ENCODE results near the gene ATAD3C.
A peak's percentile ranks its signal among the peaks of the same experiment; 100 is the strongest.
"Not testable (repeated sequence)": the region's sequence is repeated elsewhere in the genome, so short reads cannot be mapped to it uniquely, and the experiment has no call there.

Gene ATAD3C

GRCh38 chr1:1452365-1452739, 2.9 kb downstream of the ATAD3C start:
- DNase-seq, result not testable (repeated sequence)

- no peak for DNase-seq
These were observed 3.4 kb downstream of the ATAD3C start for GRCh38 chr1:1452882-1453281.

GRCh38 chr1:1454286-1455056, 5.0 kb downstream of the ATAD3C start:
- not testable (repeated sequence) for DNase-seq

- DNase-seq, result no peak
These were observed 5.9 kb downstream of the ATAD3C start for GRCh38 chr1:1455366-1455884.

GRCh38 chr1:1455934-1456333, 6.4 kb downstream of the ATAD3C start:
- not testable (repeated sequence) for DNase-seq

GRCh38 chr1:1456683-1457255, 7.3 kb downstream of the ATAD3C start:
- not testable (repeated sequence) for DNase-seq

- DNase-seq, result not testable (repeated sequence)
These were observed 9.7 kb downstream of the ATAD3C start for GRCh38 chr1:1459156-1459555.

GRCh38 chr1:1459711-1460110, 10.2 kb downstream of the ATAD3C start:
- not testable (repeated sequence) for DNase-seq

GRCh38 chr1:1460540-1461130, 11.1 kb downstream of the ATAD3C start:
- no peak for DNase-seq

GRCh38 chr1:1461721-1462317, 12.3 kb downstream of the ATAD3C start:
- DNase-seq, result no peak

GRCh38 chr1:1462318-1462966, 13.0 kb downstream of the ATAD3C start:
- no peak for DNase-seq

GRCh38 chr1:1463312-1463711, 13.8 kb downstream of the ATAD3C start:
- DNase-seq, result no peak

GRCh38 chr1:1468196-1468985, 18.9 kb downstream of the ATAD3C start:
- not testable (repeated sequence) for DNase-seq

GRCh38 chr1:1470626-1471388, 21.3 kb downstream of the ATAD3C start:
- no peak for DNase-seq

- peak; percentile 87 for DNase-seq
These were observed 22.0 kb downstream of the ATAD3C start, which contains the start of gene ATAD3B for GRCh38 chr1:1471389-1472052. TSS of gene ATAD3B (plus strand) at chr1:1471765. CDS start at chr1:1471885, 120 bp downstream.

GRCh38 chr1:1472053-1472876, 22.8 kb downstream of the ATAD3C start:
- not testable (repeated sequence) for DNase-seq

GRCh38 chr1:1476011-1476410, 26.5 kb downstream of the ATAD3C start:
- not testable (repeated sequence) for DNase-seq

- DNase-seq, result no peak
These were observed 27.7 kb downstream of the ATAD3C start for GRCh38 chr1:1477206-1477605.

Data from amniotic stem cell (primary cell).